Calu3 (cell line): ENCODE data around the gene LMTK2. TPM values are rescaled to one million over a fixed set of nuclear protein-coding genes. Genes with fewer than 3 reads are reported as not detected.

Experiments
- BruUV-seq: library from RNA; stranded (reverse); fragments of 400-500 nt; replicated peaks from 2 replicates; lab custom pipeline; 2021; lab: Mats Ljungman, UMichigan
- CTCF ChIA-PET: fragments of 300-600 bp; sonication (Branson Sonifier 250); formaldehyde crosslinking; loops from one replicate; lab custom pipeline; 2022; ENCODE audit warnings: antibody characterized with exemption; lab: Charles Lee
- DNase-seq: peaks from one replicate; pipeline ENCODE4 v3.0.0; 2022
- H3K27ac Mint-ChIP-seq: one replicate; pipeline ENCODE4 v1.8.0; 2022; ENCODE audit warnings: mixed read lengths; ENCODE audit not compliant: unreplicated experiment
- H3K27me3 Mint-ChIP-seq: one replicate; pipeline ENCODE4 v1.8.0; 2022; ENCODE audit warnings: mixed read lengths; ENCODE audit not compliant: unreplicated experiment
- H3K36me3 Mint-ChIP-seq: one replicate; pipeline ENCODE4 v1.8.0; 2022; ENCODE audit warnings: mild to moderate bottlenecking, moderate library complexity, mixed read lengths; ENCODE audit not compliant: insufficient read depth, unreplicated experiment
- H3K4me1 Mint-ChIP-seq: one replicate; pipeline ENCODE4 v1.8.0; 2022; ENCODE audit warnings: mild to moderate bottlenecking, low read depth, mixed read lengths; ENCODE audit not compliant: unreplicated experiment
- H3K4me3 Mint-ChIP-seq: one replicate; pipeline ENCODE4 v1.8.0; 2022; ENCODE audit warnings: mild to moderate bottlenecking, low read depth, moderate library complexity, mixed read lengths; ENCODE audit not compliant: unreplicated experiment
- H3K9me3 Mint-ChIP-seq: one replicate; pipeline ENCODE4 v1.8.0; 2022; ENCODE audit warnings: low read depth, mixed read lengths; ENCODE audit not compliant: unreplicated experiment
- intact Hi-C: fragments of 100-400 bp; cut with micrococcal nuclease; formaldehyde crosslinking; loops from one replicate; pipeline ENCODE4 v1.10.0; 2022; ENCODE audit not compliant: unreplicated experiment
- total RNA-seq: library from RNA; stranded (reverse); gene quantifications from 2 replicates; pipeline ENCODE4 v1.2.3, GENCODE V29; 2022
- TF ChIP-seq, protein P1 (sequence below): fragments of 200-600 bp; IDR thresholded peaks from one replicate; pipeline ENCODE4 v1.8.0; 2022; ENCODE audit warnings: antibody characterized with exemption; ENCODE audit not compliant: unreplicated experiment

The LMTK2 gene
- total RNA-seq, 1 experiment from 2014 or later: 29.9 TPM

DNA sequence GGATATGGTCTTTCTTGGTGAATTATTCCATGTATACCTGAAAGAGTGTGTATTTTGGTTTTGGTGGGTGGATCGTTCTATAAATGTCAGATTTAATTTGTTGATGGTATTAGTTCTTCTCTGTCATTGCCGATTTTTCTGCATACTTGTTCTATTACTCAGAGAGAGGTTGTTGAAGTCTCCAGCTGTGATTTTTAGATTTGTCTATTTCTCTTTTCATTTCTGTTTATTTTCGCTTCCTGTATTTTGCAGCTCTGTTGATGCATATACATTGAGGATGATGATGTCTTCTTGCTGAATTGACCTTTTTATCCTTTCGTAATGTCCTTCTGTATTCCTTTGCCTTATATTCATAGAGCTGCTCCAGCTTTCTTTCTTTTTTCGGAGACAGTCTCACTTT, 92.5 kb downstream of the LMTK2 start:
- intact Hi-C loops: no loop called here
- CTCF ChIA-PET: no interaction called here
- no peak for DNase-seq
- BruUV-seq: no TSS peak
- TF ChIP-seq, protein P1, sequence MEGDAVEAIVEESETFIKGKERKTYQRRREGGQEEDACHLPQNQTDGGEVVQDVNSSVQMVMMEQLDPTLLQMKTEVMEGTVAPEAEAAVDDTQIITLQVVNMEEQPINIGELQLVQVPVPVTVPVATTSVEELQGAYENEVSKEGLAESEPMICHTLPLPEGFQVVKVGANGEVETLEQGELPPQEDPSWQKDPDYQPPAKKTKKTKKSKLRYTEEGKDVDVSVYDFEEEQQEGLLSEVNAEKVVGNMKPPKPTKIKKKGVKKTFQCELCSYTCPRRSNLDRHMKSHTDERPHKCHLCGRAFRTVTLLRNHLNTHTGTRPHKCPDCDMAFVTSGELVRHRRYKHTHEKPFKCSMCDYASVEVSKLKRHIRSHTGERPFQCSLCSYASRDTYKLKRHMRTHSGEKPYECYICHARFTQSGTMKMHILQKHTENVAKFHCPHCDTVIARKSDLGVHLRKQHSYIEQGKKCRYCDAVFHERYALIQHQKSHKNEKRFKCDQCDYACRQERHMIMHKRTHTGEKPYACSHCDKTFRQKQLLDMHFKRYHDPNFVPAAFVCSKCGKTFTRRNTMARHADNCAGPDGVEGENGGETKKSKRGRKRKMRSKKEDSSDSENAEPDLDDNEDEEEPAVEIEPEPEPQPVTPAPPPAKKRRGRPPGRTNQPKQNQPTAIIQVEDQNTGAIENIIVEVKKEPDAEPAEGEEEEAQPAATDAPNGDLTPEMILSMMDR: no peak
- no peak overlapping the region for H3K4me3 Mint-ChIP-seq
- peaks cover 3% of the 10 kb centered on the region for H3K9me3 Mint-ChIP-seq
- H3K4me1 Mint-ChIP-seq: peaks cover 8% of the 10 kb centered on the region
- no peak overlapping the region for H3K27ac Mint-ChIP-seq
- H3K27me3 Mint-ChIP-seq: no peaks in the 10 kb centered on the region
- peaks cover 5% of the 10 kb centered on the region for H3K36me3 Mint-ChIP-seq

- TF ChIP-seq, protein P1: no peak
- intact Hi-C loops: no loop called here
- no peak overlapping the region for H3K4me3 Mint-ChIP-seq
- DNase-seq: no peak
- peaks cover 5% of the 10 kb centered on the region for H3K36me3 Mint-ChIP-seq
- H3K4me1 Mint-ChIP-seq: peaks cover 8% of the 10 kb centered on the region
- CTCF ChIA-PET: no interaction called here
- H3K27me3 Mint-ChIP-seq: no peaks in the 10 kb centered on the region
- peaks cover 3% of the 10 kb centered on the region for H3K9me3 Mint-ChIP-seq
- H3K27ac Mint-ChIP-seq: no peak overlapping the region
- BruUV-seq: no TSS peak
These were observed 93.7 kb downstream of the LMTK2 start for GRCh38 chr7:98200364-98200763.

DNA sequence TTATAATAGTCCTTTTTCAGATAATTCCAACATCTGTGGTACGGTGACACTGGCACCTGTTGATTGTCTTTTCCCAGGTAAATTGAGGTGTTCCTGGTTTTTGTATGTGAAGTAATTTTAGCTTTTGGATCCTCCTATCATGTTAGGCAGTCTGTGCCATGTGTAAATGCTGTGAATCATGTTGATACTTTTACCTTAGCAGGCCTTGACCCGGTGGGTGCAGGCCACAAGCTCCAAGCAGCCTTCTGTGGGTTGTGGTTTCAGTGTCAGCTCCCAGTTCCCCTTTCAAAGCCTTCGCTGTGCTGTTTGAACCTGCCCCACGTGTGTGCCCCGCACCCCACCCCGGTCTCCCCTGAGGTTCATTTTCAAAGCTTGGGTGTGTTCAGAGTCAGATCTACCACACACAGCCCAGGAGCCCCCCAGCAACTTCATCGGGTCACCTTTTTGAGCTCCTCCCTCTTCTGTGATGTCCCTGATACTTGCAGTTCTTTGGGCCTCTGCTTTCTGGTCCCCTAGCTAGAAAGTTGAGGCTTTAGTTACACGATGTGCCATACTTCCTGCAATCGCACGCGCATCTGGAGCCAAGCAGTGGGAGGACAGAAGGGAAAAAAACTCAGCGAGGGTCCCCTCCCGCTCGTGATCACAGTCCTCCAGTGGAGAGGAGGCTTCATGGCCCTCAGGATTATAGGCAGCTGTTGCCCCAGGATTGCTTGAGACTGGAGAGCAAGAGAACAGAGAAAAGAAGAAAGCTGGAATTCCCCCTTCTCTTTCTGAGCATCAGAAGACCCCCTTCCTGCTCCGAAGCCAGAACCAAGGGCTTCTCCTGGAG, 95.9 kb downstream of the LMTK2 start:
- no TSS peak for BruUV-seq
- peaks cover 3% of the 10 kb centered on the region for H3K9me3 Mint-ChIP-seq
- H3K4me3 Mint-ChIP-seq: no peak overlapping the region
- H3K27me3 Mint-ChIP-seq: no peaks in the 10 kb centered on the region
- TF ChIP-seq, protein P1: no peak
- CTCF ChIA-PET: interaction anchor here (0.6 kb wide), 1 partner anchor 652 kb away, joined by 7 read pairs; no protein-coding TSS in a partner anchor
- DNase-seq: no peak
- H3K4me1 Mint-ChIP-seq: peaks cover 8% of the 10 kb centered on the region
- H3K27ac Mint-ChIP-seq: no peak overlapping the region
- intact Hi-C loops: no loop called here
- H3K36me3 Mint-ChIP-seq: peaks cover 10% of the 10 kb centered on the region

- TF ChIP-seq, protein P1: no peak
- intact Hi-C loops: no loop called here
- Mint-ChIP-seq H3K4me3 (no peak overlapping the region), H3K27me3 (no peaks in the 10 kb centered on the region), H3K9me3 (no peaks in the 10 kb centered on the region), H3K4me1 (peaks cover 8% of the 10 kb centered on the region), H3K36me3 (peaks cover 10% of the 10 kb centered on the region), H3K27ac (no peak overlapping the region)
- DNase-seq: no peak
- no TSS peak for BruUV-seq
- CTCF ChIA-PET: no interaction called here
These were observed 96.8 kb downstream of the LMTK2 start for GRCh38 chr7:98203261-98203963.
